Measurements from ENCODE around the gene PPFIA4.

GRCh38 chr1:203056012-203056411 is 29.7 kb downstream of the PPFIA4 start:
- TF ChIP-seq SMC3 (IDR thresholded peaks at IDR 0.05; ENCODE audit: low read depth, low read length) (no peak), MAX (IDR thresholded peaks at IDR 0.05; ENCODE audit: low read depth) (no peak), FOXM1 (IDR thresholded peaks at IDR 0.05; ENCODE audit: low read depth) (no peak), NRF1 (IDR thresholded peaks at IDR 0.05; ENCODE audit: low read depth, low read length) (no peak), TAF1 (IDR thresholded peaks at IDR 0.05; ENCODE audit: borderline replicate concordance, low read depth, low read length) (no peak), PBX3 (IDR thresholded peaks at IDR 0.05) (no peak), NFIC (IDR thresholded peaks at IDR 0.05; ENCODE audit: borderline replicate concordance) (no peak), RCOR1 (IDR thresholded peaks at IDR 0.05; ENCODE audit: low read length) (no peak), YY1 (IDR thresholded peaks at IDR 0.05; ENCODE audit: low read depth) (no peak), RAD21 (IDR thresholded peaks at IDR 0.05; ENCODE audit: low read length) (no peak), POLR2AphosphoS5 (IDR thresholded peaks at IDR 0.05; ENCODE audit: low read depth, low read length) (no peak)
- TF ChIP-seq, protein P1, sequence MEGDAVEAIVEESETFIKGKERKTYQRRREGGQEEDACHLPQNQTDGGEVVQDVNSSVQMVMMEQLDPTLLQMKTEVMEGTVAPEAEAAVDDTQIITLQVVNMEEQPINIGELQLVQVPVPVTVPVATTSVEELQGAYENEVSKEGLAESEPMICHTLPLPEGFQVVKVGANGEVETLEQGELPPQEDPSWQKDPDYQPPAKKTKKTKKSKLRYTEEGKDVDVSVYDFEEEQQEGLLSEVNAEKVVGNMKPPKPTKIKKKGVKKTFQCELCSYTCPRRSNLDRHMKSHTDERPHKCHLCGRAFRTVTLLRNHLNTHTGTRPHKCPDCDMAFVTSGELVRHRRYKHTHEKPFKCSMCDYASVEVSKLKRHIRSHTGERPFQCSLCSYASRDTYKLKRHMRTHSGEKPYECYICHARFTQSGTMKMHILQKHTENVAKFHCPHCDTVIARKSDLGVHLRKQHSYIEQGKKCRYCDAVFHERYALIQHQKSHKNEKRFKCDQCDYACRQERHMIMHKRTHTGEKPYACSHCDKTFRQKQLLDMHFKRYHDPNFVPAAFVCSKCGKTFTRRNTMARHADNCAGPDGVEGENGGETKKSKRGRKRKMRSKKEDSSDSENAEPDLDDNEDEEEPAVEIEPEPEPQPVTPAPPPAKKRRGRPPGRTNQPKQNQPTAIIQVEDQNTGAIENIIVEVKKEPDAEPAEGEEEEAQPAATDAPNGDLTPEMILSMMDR (IDR thresholded peaks at IDR 0.05) = no peak
- TF ChIP-seq, protein P2, sequence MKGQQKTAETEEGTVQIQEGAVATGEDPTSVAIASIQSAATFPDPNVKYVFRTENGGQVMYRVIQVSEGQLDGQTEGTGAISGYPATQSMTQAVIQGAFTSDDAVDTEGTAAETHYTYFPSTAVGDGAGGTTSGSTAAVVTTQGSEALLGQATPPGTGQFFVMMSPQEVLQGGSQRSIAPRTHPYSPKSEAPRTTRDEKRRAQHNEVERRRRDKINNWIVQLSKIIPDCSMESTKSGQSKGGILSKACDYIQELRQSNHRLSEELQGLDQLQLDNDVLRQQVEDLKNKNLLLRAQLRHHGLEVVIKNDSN (IDR thresholded peaks at IDR 0.05; ENCODE audit: borderline replicate concordance, low read depth) = no peak
